CD14-positive monocyte (primary cell): Measurements from ENCODE around the gene MAGEA12. TPM values are rescaled to one million over a fixed set of nuclear protein-coding genes. Genes with fewer than 3 reads are reported as not detected.
"Not testable (repeated sequence)": the region's sequence is repeated elsewhere in the genome, so short reads cannot be mapped to it uniquely, and the experiment has no call there.

Experiments used
- DNase-seq, 3 donors: peaks; one replicate each; pipeline ENCODE4 v3.0.0-alpha.2; 2011 to 2022
- H2AFZ ChIP-seq: 2 replicates; pipeline ENCODE4 v1.6.0; 2012; ENCODE audit warnings: mild to moderate bottlenecking, low read depth, low read length, inconsistent platforms; ENCODE audit not compliant: insufficient read depth, poor library complexity, severe bottlenecking
- H3K27ac ChIP-seq, 2 donors: 1 replicate in 1 of 2; 2 replicates in 1 of 2; pipeline ENCODE4 v1.5.1; 2012 to 2013; ENCODE audit warnings: low read length in 2 of 2, control low read depth in 1 of 2, inconsistent platforms in 1 of 2, low read depth in 1 of 2, mild to moderate bottlenecking in 1 of 2
- H3K27me3 ChIP-seq, 2 donors: one replicate each; pipeline versions ENCODE4 v1.6.0 to v1.6.1; 2011 to 2013; ENCODE audit warnings: low read length in 2 of 2; ENCODE audit not compliant: control insufficient read depth in 2 of 2, insufficient read depth in 2 of 2
- H3K36me3 ChIP-seq, 2 donors: replicated peaks in 1 of 2; 1 replicate in 1 of 2; 2 replicates in 1 of 2; pipeline versions ENCODE4 v1.5.1 to v1.6.1; 2012 to 2013; ENCODE audit warnings: low read length in 2 of 2, control low read depth in 1 of 2, inconsistent platforms in 1 of 2, mild to moderate bottlenecking in 1 of 2; ENCODE audit not compliant: insufficient read depth in 2 of 2, control insufficient read depth in 1 of 2
- H3K4me1 ChIP-seq, 2 donors: 1 replicate in 1 of 2; 2 replicates in 1 of 2; pipeline versions ENCODE4 v1.5.1 to v1.6.1; 2012 to 2013; ENCODE audit warnings: low read length in 2 of 2, control low read depth in 1 of 2, inconsistent platforms in 1 of 2, mild to moderate bottlenecking in 1 of 2, moderate library complexity in 1 of 2; ENCODE audit not compliant: insufficient read depth in 2 of 2, control insufficient read depth in 1 of 2
- H3K4me2 ChIP-seq: replicated peaks from 2 replicates; pipeline ENCODE3; 2012; ENCODE audit warnings: low read length, moderate library complexity, mild to moderate bottlenecking; ENCODE audit not compliant: poor library complexity, severe bottlenecking; ENCODE audit errors: extremely low read depth
- H3K4me3 ChIP-seq, 3 experiments: fragments of 200-600 bp in 1 of 3; sonication (generic) in 1 of 3; replicated peaks in 1 of 3; 1 replicate in 2 of 3; 2 replicates in 1 of 3; pipeline ENCODE4 v1.5.1; 2011 to 2013; ENCODE audit warnings: low read length in 3 of 3, mild to moderate bottlenecking in 3 of 3, control low read depth in 2 of 3, low read depth in 2 of 3, inconsistent platforms in 1 of 3, moderate library complexity in 1 of 3
- H3K79me2 ChIP-seq: 2 replicates; pipeline ENCODE4 v1.6.0; 2012; ENCODE audit warnings: mild to moderate bottlenecking, control low read depth, inconsistent platforms, low read length, moderate library complexity; ENCODE audit not compliant: insufficient read depth
- H3K9ac ChIP-seq: 2 replicates; pipeline ENCODE4 v1.6.0; 2017; ENCODE audit warnings: low read length, mild to moderate bottlenecking; ENCODE audit not compliant: insufficient read depth, poor library complexity, severe bottlenecking
- H3K9me3 ChIP-seq, 2 donors: replicated peaks in 1 of 2; 1 replicate in 1 of 2; 2 replicates in 1 of 2; pipeline versions ENCODE4 v1.5.1 to v1.6.1; 2012 to 2013; ENCODE audit warnings: low read length in 2 of 2, control low read depth in 1 of 2; ENCODE audit not compliant: control insufficient read depth in 1 of 2, insufficient read depth in 1 of 2
- H4K20me1 ChIP-seq: 2 replicates; pipeline ENCODE4 v1.6.0; 2012; ENCODE audit warnings: mild to moderate bottlenecking, low read length, control low read depth, moderate library complexity; ENCODE audit not compliant: insufficient read depth
- H3K27ac Mint-ChIP-seq, 7 donors: one replicate each; pipeline ENCODE4 v1.8.0; 2020; ENCODE audit warnings: mild to moderate bottlenecking in 7 of 7, mixed read lengths in 7 of 7, moderate library complexity in 6 of 7, inconsistent platforms in 2 of 7
- H3K27me3 Mint-ChIP-seq, 3 donors: one replicate each; pipeline ENCODE4 v1.8.0; 2021 to 2022; ENCODE audit warnings: low read depth in 3 of 3, mild to moderate bottlenecking in 3 of 3, mixed read lengths in 3 of 3, moderate library complexity in 3 of 3, inconsistent platforms in 1 of 3
- H3K36me3 Mint-ChIP-seq, 2 donors: one replicate each; pipeline ENCODE4 v1.8.0; 2020; ENCODE audit warnings: mixed read lengths in 2 of 2, inconsistent platforms in 1 of 2, mild to moderate bottlenecking in 1 of 2
- H3K4me1 Mint-ChIP-seq: one replicate; pipeline ENCODE4 v1.8.0; 2020; ENCODE audit warnings: mild to moderate bottlenecking, mixed read lengths
- H3K4me3 Mint-ChIP-seq, 2 donors: one replicate each; pipeline ENCODE4 v1.8.0; 2020; ENCODE audit warnings: mild to moderate bottlenecking in 2 of 2, mixed read lengths in 2 of 2, moderate library complexity in 1 of 2
- H3K9me3 Mint-ChIP-seq, 7 donors: one replicate each; pipeline ENCODE4 v1.8.0; 2020 to 2022; ENCODE audit warnings: mixed read lengths in 7 of 7, mild to moderate bottlenecking in 6 of 7, moderate library complexity in 6 of 7, inconsistent platforms in 2 of 7
- WGBS: methylation state at CpG from one replicate; pipeline ENCODE4 v1.1.5; 2013; ENCODE audit warnings: missing lambda C conversion rate; ENCODE audit not compliant: insufficient coverage; 5-methylcytosine and 5-hydroxymethylcytosine counted together
- intact Hi-C, 2 donors: fragments of 100-400 bp; cut with micrococcal nuclease; formaldehyde crosslinking; loops; one replicate each; pipeline versions ENCODE4 v1.15.0 to v1.15.1; 2023
- polyA plus RNA-seq, 3 donors: library from polyadenylated mRNA; depleted of rRNA in 1 of 3; unstranded in 2 of 3; stranded (reverse) in 1 of 3; fragments of 300-500 nt in 2 of 3; fragments of >200 nt in 1 of 3; fragmentation: Illumina TruSeq in 2 of 3; gene quantifications; 1 replicate in 2 of 3; 2 replicates in 1 of 3; pipeline ENCODE4 v1.2.3, GENCODE V29; 2012 to 2021

Gene MAGEA12
- polyA plus RNA-seq, 3 donors, result not detected

GRCh38 chrX:152706500-152706899 is 27.1 kb upstream of the MAGEA12 start:
- H4K20me1 ChIP-seq, H3K4me2 ChIP-seq, H3K9me3 Mint-ChIP-seq, DNase-seq, H3K9ac ChIP-seq, H2AFZ ChIP-seq, intact Hi-C loops, H3K4me1 Mint-ChIP-seq, H3K79me2 ChIP-seq, H3K27me3 Mint-ChIP-seq, H3K27ac Mint-ChIP-seq, H3K36me3 Mint-ChIP-seq, H3K9me3 ChIP-seq, H3K4me3 ChIP-seq, H3K36me3 ChIP-seq, H3K4me3 Mint-ChIP-seq, H3K4me1 ChIP-seq, H3K27ac ChIP-seq, H3K27me3 ChIP-seq: not testable (repeated sequence)
- no CpG with 5 or more reads among the region's 7 CpGs for WGBS

GRCh38 chrX:152709173-152709572 is 24.4 kb upstream of the MAGEA12 start, which contains the start of gene CSAG2:
Gene CSAG2, minus strand, starts transcription at chrX:152709273. Its CDS starts 161 bp downstream, at chrX:152709112.
- H3K4me1 ChIP-seq, H3K9ac ChIP-seq, H3K27ac ChIP-seq, H3K4me2 ChIP-seq, H3K9me3 Mint-ChIP-seq, H3K27ac Mint-ChIP-seq, H3K27me3 Mint-ChIP-seq, H3K36me3 ChIP-seq, intact Hi-C loops, H3K36me3 Mint-ChIP-seq, H3K9me3 ChIP-seq, H3K4me1 Mint-ChIP-seq, H3K4me3 Mint-ChIP-seq, H3K79me2 ChIP-seq, DNase-seq, H2AFZ ChIP-seq, H3K4me3 ChIP-seq, H3K27me3 ChIP-seq, H4K20me1 ChIP-seq: not testable (repeated sequence)
- WGBS, result no CpG with 5 or more reads among the region's 2 CpGs

GRCh38 chrX:152713195-152713594 is 20.4 kb upstream of the MAGEA12 start:
- H3K9me3 Mint-ChIP-seq, H3K27me3 ChIP-seq, H3K4me3 Mint-ChIP-seq, H3K9me3 ChIP-seq, H3K27ac Mint-ChIP-seq, intact Hi-C loops, H3K36me3 Mint-ChIP-seq, H3K36me3 ChIP-seq, H3K4me3 ChIP-seq, H3K9ac ChIP-seq, H3K27ac ChIP-seq, H3K4me1 ChIP-seq, H3K4me1 Mint-ChIP-seq, H2AFZ ChIP-seq, DNase-seq, H4K20me1 ChIP-seq, H3K27me3 Mint-ChIP-seq, H3K4me2 ChIP-seq, H3K79me2 ChIP-seq: not testable (repeated sequence)
- no CpG with 5 or more reads among the region's 5 CpGs for WGBS

- H4K20me1 ChIP-seq, H3K4me1 ChIP-seq, intact Hi-C loops, H3K4me3 ChIP-seq, H3K4me1 Mint-ChIP-seq, H3K36me3 Mint-ChIP-seq, H3K9me3 Mint-ChIP-seq, H3K79me2 ChIP-seq, H3K9ac ChIP-seq, H3K4me2 ChIP-seq, H3K9me3 ChIP-seq, H3K27ac Mint-ChIP-seq, H3K27me3 ChIP-seq, H3K36me3 ChIP-seq, H2AFZ ChIP-seq, H3K27me3 Mint-ChIP-seq, H3K27ac ChIP-seq, DNase-seq, H3K4me3 Mint-ChIP-seq: not testable (repeated sequence)
- WGBS, result no CpG with 5 or more reads among the region's 35 CpGs
Observed at GRCh38 chrX:152713815-152714787, 19.5 kb upstream of the MAGEA12 start, which contains the start of gene MAGEA2B. Gene MAGEA2B, plus strand, starts transcription at chrX:152714628. Its CDS starts 2,479 bp downstream, at chrX:152717107.
